Right lobe of liver (tissue), 4 donors: Measurements from ENCODE around the gene ADAMTSL2.

ENCODE experiments used
- POLR2A ChIP-seq: fragments of 450-650 bp; IDR thresholded peaks from one replicate; pipeline ENCODE4 v1.6.1; 2017; ENCODE audit warnings: antibody characterized with exemption, mild to moderate bottlenecking
- TF ChIP-seq, protein P1 (sequence below), 4 donors: fragments of 200-600 bp in 3 of 4; fragments of 450-650 bp in 1 of 4; IDR thresholded peaks; one replicate each; pipeline versions ENCODE4 v1.5.1 to v1.8.0; 2016 to 2022; ENCODE audit warnings: antibody characterized with exemption in 4 of 4, mild to moderate bottlenecking in 2 of 4
- donor health status: DM: no; HTN: no; CAD: no.
- donor health status: DM: no; HTN: no; CAD: no.
- donor health status: DM: no; HTN: yes; CAD: no.

DNA sequence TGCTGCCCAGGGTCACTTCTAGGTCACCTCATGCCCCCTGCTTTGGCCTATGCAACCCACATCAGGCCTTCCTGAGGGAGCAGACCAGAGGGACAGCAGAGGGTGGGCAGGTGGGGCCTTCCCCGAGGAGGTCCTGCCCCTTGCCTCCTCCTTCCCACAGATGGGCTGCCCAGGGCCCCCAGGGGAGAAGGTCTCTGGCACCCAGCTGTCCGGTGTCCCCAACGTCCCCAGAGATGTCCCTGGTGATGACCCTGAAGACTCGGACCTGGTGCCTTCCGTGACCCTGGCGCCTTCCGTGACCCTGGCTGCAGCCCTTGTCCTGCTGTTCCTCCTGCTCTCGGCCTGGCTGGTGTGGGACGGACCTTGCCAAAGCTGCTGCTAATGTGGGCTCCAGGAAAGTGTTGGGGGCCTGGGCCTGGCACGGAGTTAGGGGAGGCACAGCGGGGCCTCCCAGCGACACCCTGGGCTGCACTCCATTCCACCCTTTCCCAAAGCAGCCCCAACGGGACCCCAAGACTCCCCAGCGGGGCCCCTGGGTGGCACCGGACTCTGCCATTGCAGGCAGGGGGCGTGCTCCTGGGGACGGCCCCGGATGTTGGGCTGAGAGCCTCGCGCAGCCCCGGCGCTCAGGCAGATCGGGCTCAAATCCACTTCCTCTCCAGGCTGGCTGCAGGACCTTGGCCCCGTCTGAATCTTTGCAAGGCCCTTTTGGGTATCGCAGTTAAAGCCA lies 48.8 kb upstream of the ADAMTSL2 start:
- TF ChIP-seq, protein P1, sequence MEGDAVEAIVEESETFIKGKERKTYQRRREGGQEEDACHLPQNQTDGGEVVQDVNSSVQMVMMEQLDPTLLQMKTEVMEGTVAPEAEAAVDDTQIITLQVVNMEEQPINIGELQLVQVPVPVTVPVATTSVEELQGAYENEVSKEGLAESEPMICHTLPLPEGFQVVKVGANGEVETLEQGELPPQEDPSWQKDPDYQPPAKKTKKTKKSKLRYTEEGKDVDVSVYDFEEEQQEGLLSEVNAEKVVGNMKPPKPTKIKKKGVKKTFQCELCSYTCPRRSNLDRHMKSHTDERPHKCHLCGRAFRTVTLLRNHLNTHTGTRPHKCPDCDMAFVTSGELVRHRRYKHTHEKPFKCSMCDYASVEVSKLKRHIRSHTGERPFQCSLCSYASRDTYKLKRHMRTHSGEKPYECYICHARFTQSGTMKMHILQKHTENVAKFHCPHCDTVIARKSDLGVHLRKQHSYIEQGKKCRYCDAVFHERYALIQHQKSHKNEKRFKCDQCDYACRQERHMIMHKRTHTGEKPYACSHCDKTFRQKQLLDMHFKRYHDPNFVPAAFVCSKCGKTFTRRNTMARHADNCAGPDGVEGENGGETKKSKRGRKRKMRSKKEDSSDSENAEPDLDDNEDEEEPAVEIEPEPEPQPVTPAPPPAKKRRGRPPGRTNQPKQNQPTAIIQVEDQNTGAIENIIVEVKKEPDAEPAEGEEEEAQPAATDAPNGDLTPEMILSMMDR (IDR thresholded peaks at IDR 0.05): no peak
- TF ChIP-seq POLR2A: no peak
